HG02884 (cell line): ENCODE data around the gene TLR8.

ENCODE experiments used
- ATAC-seq: cut with Tn5 transposase; IDR thresholded peaks from one replicate; pipeline ENCODE4 v1.9.1; 2021; ENCODE audit warnings: mild to moderate bottlenecking, moderate library complexity; ENCODE audit not compliant: unreplicated experiment

The TLR8 gene

GRCh38 chrX:12906046-12906761 lies at the start of gene TLR8:
TSS of gene TLR8 (plus strand) at chrX:12906620. CDS start at chrX:12906707, 87 bp downstream.
- no peak for ATAC-seq

GRCh38 chrX:12865359-12865758 lies 41.1 kb upstream of the TLR8 start:
- no peak for ATAC-seq

- ATAC-seq = no peak
Measured at GRCh38 chrX:12866451-12867377, 39.7 kb upstream of the TLR8 start, which contains the start of gene TLR7. TSS of gene TLR7 (plus strand) at chrX:12867072. CDS start at chrX:12867579, 507 bp downstream.

DNA sequence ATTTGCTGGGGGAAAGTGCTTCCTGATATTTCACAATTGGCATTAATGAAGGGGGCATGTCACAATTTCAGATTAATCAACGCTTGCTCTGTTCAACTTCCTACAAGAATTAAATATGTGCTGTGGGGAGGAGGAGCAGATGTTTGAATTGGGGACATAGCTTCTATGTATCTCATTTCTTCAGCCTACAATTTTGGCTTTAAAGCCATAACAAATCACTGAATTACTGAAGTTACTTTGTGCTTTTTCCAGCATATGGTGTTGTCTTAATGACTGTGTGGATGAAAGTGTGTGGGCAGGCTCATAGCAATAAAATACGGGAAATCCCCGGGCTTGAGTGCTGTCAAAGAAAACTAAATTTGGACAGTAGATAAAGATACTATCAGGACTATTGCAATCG lies 38.7 kb upstream of the TLR8 start:
- no peak for ATAC-seq

- ATAC-seq = peak; percentile 63
Measured at GRCh38 chrX:12868747-12869146, 37.7 kb upstream of the TLR8 start.

DNA sequence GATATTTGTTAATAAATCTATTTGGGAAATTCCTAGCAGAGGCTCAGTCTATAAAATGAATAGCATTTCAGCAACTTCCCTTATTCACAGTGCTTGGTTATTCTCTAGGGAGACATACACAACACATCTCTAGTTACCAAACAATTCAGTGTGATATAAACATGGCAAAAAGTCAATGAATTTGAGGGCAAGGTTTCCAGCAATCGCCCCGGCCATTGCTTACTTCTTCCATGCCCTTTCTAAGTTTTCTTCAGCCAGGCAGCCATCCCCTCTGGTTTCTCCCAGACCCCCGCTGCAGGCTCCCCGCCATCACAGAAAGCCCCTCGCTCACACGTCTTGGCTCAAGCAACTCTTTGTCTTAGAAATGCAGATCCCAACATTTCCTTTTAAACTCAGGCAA lies 35.2 kb upstream of the TLR8 start:
- no peak for ATAC-seq

DNA sequence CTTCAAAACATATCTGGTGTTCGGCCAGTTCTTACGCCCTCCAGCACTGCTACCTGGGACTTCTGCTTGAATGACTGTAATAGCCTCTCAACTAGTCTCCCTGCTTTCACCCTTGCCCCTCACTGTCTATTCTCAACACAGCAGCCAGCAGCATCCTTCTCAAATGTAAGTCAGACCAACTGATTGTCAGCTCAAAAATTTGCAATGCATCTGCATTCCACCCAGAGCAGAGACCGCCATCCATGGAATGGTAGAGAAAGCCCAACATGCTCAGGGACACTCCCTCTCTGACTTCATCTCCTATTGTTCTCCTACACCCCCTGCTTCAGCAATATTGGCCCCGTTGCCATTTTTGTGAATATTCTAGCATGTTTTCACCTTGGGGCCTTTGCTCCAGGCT lies 33.7 kb upstream of the TLR8 start:
- ATAC-seq = no peak

DNA sequence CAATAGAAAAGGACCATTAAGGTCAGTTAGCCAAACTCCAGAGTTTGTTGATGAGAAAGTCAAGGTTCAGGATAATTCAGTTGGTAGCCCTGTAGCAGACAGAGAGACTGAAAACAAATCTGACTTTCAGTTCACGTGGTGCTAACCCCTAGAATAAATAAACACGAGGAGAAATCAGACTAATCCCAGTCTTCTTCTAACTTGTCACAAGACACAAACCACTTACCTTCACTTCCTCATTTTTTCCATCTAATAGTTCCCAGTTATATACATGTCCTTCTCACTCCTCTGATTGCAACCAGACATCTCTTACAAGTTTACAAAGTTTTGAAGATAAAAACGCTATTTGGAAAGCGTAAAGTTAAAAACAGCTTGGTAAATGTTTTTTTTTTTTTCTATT lies 31.8 kb upstream of the TLR8 start:
- no peak for ATAC-seq

DNA sequence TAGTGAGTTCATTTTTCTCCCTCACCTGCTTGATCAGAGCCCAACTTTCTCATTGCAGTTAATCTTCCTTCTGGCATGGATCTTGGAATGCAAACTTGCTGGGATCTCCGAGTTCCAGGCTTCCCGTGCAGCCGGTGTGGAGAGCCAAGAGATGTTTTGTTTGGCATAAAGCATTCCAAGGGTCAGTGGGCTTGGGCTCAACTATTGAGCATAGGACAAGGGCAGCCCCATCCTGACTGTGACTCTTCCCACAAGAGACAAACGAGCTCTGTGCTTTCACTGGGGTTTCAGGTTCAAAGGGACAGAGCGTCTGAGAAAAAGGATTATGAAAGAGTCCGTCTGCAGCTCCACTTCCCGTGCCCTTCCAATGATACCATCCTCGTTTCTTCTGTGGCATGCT lies 29.0 kb upstream of the TLR8 start:
- no peak for ATAC-seq

GRCh38 chrX:12878536-12878935 lies 27.9 kb upstream of the TLR8 start:
- no peak for ATAC-seq

DNA sequence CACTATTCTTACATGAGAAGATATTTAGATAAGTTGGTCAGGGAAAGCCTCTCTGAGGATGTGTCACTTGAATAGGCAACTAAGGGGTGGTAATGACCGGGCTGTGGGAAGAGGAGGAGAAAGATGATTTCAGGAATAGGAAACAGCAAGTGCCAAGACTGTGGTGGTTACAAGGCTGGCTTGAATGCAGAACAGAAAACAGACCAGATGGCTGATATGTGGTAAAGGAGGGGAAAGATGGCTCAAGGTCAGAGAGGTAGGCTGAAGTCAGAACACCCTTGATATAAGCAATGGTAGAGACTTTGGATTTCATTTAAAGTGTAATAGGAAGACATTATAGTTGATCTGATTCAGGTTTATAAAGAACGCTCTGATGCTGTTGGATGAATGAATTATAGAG lies 24.5 kb upstream of the TLR8 start:
- ATAC-seq = no peak

DNA sequence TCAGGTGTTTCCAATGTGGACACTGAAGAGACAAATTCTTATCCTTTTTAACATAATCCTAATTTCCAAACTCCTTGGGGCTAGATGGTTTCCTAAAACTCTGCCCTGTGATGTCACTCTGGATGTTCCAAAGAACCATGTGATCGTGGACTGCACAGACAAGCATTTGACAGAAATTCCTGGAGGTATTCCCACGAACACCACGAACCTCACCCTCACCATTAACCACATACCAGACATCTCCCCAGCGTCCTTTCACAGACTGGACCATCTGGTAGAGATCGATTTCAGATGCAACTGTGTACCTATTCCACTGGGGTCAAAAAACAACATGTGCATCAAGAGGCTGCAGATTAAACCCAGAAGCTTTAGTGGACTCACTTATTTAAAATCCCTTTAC lies 20.9 kb upstream of the TLR8 start:
- no peak for ATAC-seq

GRCh38 chrX:12886545-12886944 lies 19.9 kb upstream of the TLR8 start:
- no peak for ATAC-seq

- ATAC-seq = no peak
Measured at GRCh38 chrX:12887141-12887540, 19.3 kb upstream of the TLR8 start.

DNA sequence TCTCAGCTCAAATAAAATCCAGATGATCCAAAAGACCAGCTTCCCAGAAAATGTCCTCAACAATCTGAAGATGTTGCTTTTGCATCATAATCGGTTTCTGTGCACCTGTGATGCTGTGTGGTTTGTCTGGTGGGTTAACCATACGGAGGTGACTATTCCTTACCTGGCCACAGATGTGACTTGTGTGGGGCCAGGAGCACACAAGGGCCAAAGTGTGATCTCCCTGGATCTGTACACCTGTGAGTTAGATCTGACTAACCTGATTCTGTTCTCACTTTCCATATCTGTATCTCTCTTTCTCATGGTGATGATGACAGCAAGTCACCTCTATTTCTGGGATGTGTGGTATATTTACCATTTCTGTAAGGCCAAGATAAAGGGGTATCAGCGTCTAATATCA lies 18.7 kb upstream of the TLR8 start:
- no peak for ATAC-seq

- peak; percentile 37 for ATAC-seq
Measured at GRCh38 chrX:12890467-12890866, 16.0 kb upstream of the TLR8 start.

- no peak for ATAC-seq
Measured at GRCh38 chrX:12891171-12891570, 15.2 kb upstream of the TLR8 start.

- peak; percentile 74 for ATAC-seq
Measured at GRCh38 chrX:12891915-12892506, 14.4 kb upstream of the TLR8 start.

- no peak for ATAC-seq
Measured at GRCh38 chrX:12892716-12893115, 13.7 kb upstream of the TLR8 start.

- ATAC-seq = no peak
Measured at GRCh38 chrX:12894074-12895030, 12.1 kb upstream of the TLR8 start.

DNA sequence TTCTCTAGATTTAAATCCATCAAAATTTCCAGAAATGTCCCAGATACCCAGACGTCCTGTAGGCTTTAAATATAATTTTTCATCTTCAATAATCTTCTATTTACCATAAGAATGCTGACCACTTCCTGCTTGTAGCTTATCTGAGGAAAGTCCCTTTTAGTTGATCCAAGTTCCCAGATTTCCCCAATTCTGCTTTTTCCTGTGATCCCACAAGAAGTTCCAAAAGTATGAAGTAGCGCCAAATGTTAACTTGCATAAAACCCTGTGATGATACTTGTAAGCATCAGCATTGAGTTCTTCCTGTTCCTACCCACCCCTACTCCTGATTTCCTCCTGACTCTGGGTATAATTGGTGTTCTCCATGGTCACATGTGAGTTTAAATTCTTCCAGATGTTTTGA lies 10.6 kb upstream of the TLR8 start:
- ATAC-seq = no peak
